Vagina (tissue), 2 donors: ENCODE results near the gene IL19. TPM values are rescaled to one million over a fixed set of nuclear protein-coding genes. Genes with fewer than 3 reads are reported as not detected.

Experiments used
- DNase-seq, 2 donors: peaks; one replicate each; pipeline ENCODE4 v3.0.0-alpha.2; 2017; ENCODE audit errors: extremely low spot score in 2 of 2
- H3K27ac ChIP-seq: fragments of 200-600 bp; sonication (generic); one replicate; pipeline ENCODE4 v1.5.1; 2019
- H3K27me3 ChIP-seq: fragments of 200-600 bp; sonication (generic); one replicate; pipeline ENCODE4 v1.5.1; 2019
- H3K36me3 ChIP-seq, 2 donors: fragments of 200-600 bp; sonication (generic); one replicate each; pipeline ENCODE4 v1.5.1; 2017 to 2019
- H3K4me1 ChIP-seq: fragments of 200-600 bp; sonication (generic); one replicate; pipeline ENCODE4 v1.5.1; 2019
- H3K4me3 ChIP-seq, 2 donors: fragments of 200-600 bp; sonication (generic); 1 replicate in 1 of 2; 2 replicates in 1 of 2; pipeline ENCODE4 v1.5.1; 2016 to 2019
- H3K9me3 ChIP-seq: fragments of 200-600 bp; sonication (generic); one replicate; pipeline ENCODE4 v1.5.1; 2019
- POLR2A ChIP-seq, 2 donors: fragments of 450-650 bp; IDR thresholded peaks; one replicate each; pipeline ENCODE4 v1.6.1; 2017; ENCODE audit warnings: antibody characterized with exemption in 2 of 2, mild to moderate bottlenecking in 2 of 2, moderate library complexity in 2 of 2
- POLR2AphosphoS5 ChIP-seq, 2 donors: sonication (generic); formaldehyde crosslinking; IDR thresholded peaks; one replicate each; pipeline ENCODE4 v1.9.0; 2017; ENCODE audit warnings: antibody characterized with exemption in 2 of 2, mild to moderate bottlenecking in 2 of 2, low read depth in 1 of 2; ENCODE audit not compliant: insufficient read depth in 1 of 2
- intact Hi-C: fragments of 100-400 bp; cut with DNase I; formaldehyde crosslinking; loops from one replicate; pipeline ENCODE4 v1.15.1; 2023
- total RNA-seq: library from RNA; depleted of rRNA; stranded (reverse); fragments of >200 nt; gene quantifications from one replicate; pipeline ENCODE4 v1.2.3, GENCODE V29; 2016
- TF ChIP-seq, protein P1 (sequence below), 3 experiments: fragments of 450-650 bp in 2 of 3; fragments of 200-600 bp in 1 of 3; sonication (generic) in 1 of 3; IDR thresholded peaks; one replicate each; pipeline ENCODE4 v1.5.1; 2017 to 2019; ENCODE audit warnings: antibody characterized with exemption in 3 of 3, mild to moderate bottlenecking in 2 of 3, moderate library complexity in 2 of 3

The IL19 gene
- total RNA-seq, 1 donor from 2014 or later: not detected

GRCh38 chr1:206867716-206868115 is 97.1 kb downstream of the IL19 start:
- Histone ChIP-seq H3K4me3 (no peak overlapping the region), H3K27ac (no peak overlapping the region), H3K4me1 (no peaks in the 10 kb centered on the region), H3K36me3 (no peaks in the 10 kb centered on the region), H3K9me3 (no peaks in the 10 kb centered on the region), H3K27me3 (no peaks in the 10 kb centered on the region)
- intact Hi-C loops: no loop called here
- DNase-seq: no peak
- TF ChIP-seq, protein P1, sequence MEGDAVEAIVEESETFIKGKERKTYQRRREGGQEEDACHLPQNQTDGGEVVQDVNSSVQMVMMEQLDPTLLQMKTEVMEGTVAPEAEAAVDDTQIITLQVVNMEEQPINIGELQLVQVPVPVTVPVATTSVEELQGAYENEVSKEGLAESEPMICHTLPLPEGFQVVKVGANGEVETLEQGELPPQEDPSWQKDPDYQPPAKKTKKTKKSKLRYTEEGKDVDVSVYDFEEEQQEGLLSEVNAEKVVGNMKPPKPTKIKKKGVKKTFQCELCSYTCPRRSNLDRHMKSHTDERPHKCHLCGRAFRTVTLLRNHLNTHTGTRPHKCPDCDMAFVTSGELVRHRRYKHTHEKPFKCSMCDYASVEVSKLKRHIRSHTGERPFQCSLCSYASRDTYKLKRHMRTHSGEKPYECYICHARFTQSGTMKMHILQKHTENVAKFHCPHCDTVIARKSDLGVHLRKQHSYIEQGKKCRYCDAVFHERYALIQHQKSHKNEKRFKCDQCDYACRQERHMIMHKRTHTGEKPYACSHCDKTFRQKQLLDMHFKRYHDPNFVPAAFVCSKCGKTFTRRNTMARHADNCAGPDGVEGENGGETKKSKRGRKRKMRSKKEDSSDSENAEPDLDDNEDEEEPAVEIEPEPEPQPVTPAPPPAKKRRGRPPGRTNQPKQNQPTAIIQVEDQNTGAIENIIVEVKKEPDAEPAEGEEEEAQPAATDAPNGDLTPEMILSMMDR (IDR thresholded peaks at IDR 0.05): no peak
- TF ChIP-seq POLR2AphosphoS5 (IDR thresholded peaks at IDR 0.05; ENCODE audit: insufficient read depth in 1 of 2, low read depth in 1 of 2): no peak
- no peak for TF ChIP-seq POLR2A (IDR thresholded peaks at IDR 0.05)

- no peak overlapping the region for H3K4me3 ChIP-seq
These were observed 97.7 kb downstream of the IL19 start for GRCh38 chr1:206868264-206868663.

GRCh38 chr1:206872139-206872538 is 101.6 kb downstream of the IL19 start:
- no peaks in the 10 kb centered on the region for H3K27me3 ChIP-seq
- intact Hi-C loops: no loop called here
- H3K36me3 ChIP-seq: no peaks in the 10 kb centered on the region
- no peak for DNase-seq
- no peaks in the 10 kb centered on the region for H3K4me1 ChIP-seq
- no peak overlapping the region for H3K27ac ChIP-seq
- TF ChIP-seq, protein P1 (IDR thresholded peaks at IDR 0.05): no peak
- TF ChIP-seq POLR2AphosphoS5 (IDR thresholded peaks at IDR 0.05; ENCODE audit: insufficient read depth in 1 of 2, low read depth in 1 of 2): no peak
- no peak for TF ChIP-seq POLR2A (IDR thresholded peaks at IDR 0.05)
- H3K4me3 ChIP-seq: no peak overlapping the region
- peaks cover 9% of the 10 kb centered on the region for H3K9me3 ChIP-seq

More at GRCh38 chr1:206868264-206868663, 97.7 kb downstream of the IL19 start:
- no peak for DNase-seq
- intact Hi-C loops: no loop called here
- Histone ChIP-seq H3K36me3 (no peaks in the 10 kb centered on the region), H3K27ac (no peak overlapping the region), H3K9me3 (no peaks in the 10 kb centered on the region), H3K27me3 (no peaks in the 10 kb centered on the region), H3K4me1 (no peaks in the 10 kb centered on the region)
- TF ChIP-seq POLR2A (IDR thresholded peaks at IDR 0.05) (no peak), POLR2AphosphoS5 (IDR thresholded peaks at IDR 0.05; ENCODE audit: insufficient read depth in 1 of 2, low read depth in 1 of 2) (no peak)
- TF ChIP-seq, protein P1 (IDR thresholded peaks at IDR 0.05): no peak

- Histone ChIP-seq H3K4me1 (no peaks in the 10 kb centered on the region), H3K9me3 (peaks cover 9% of the 10 kb centered on the region), H3K27ac (no peak overlapping the region), H3K36me3 (no peaks in the 10 kb centered on the region), H3K4me3 (no peak overlapping the region), H3K27me3 (no peaks in the 10 kb centered on the region)
- no peak for DNase-seq
- no peak for TF ChIP-seq POLR2AphosphoS5 (IDR thresholded peaks at IDR 0.05; ENCODE audit: insufficient read depth in 1 of 2, low read depth in 1 of 2)
- TF ChIP-seq, protein P1 (IDR thresholded peaks at IDR 0.05): no peak
- TF ChIP-seq POLR2A (IDR thresholded peaks at IDR 0.05): no peak
- intact Hi-C loops: no loop called here
These were observed 103.1 kb downstream of the IL19 start for GRCh38 chr1:206873603-206874188.

DNA sequence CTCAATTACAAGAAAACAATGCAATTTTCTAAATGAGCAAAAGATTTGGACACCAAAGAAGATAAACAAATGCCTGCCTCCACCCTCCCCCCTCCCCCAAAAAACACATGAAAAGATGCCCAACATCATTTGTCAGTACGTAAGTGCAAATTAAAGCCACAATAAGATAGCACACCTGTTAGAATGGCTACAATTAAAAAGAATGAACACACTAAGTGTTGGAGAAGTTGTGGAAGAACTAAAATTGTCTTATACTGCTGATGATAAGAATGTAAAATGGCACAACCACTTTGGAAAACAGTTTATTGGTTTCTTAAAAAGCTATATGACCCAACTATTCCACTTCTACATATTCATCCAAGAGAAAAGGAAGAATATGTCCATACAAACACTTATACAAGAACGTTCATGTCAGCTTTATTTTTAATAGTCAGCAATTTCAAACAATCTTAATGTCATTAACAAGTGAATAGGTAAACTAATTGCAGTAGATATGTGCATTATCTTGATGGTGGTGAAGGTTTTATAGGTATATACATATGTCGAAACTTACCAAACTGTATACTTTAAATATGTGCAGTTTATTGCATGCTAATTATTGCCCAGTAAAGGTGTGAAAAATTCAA is 105.3 kb downstream of the IL19 start:
- Histone ChIP-seq H3K27ac (no peak overlapping the region), H3K9me3 (peaks cover 9% of the 10 kb centered on the region), H3K36me3 (no peaks in the 10 kb centered on the region), H3K27me3 (no peaks in the 10 kb centered on the region), H3K4me1 (no peaks in the 10 kb centered on the region), H3K4me3 (no peak overlapping the region)
- no peak for TF ChIP-seq POLR2AphosphoS5 (IDR thresholded peaks at IDR 0.05; ENCODE audit: insufficient read depth in 1 of 2, low read depth in 1 of 2)
- TF ChIP-seq POLR2A (IDR thresholded peaks at IDR 0.05): no peak
- TF ChIP-seq, protein P1 (IDR thresholded peaks at IDR 0.05): no peak
- intact Hi-C loops: no loop called here
- DNase-seq: no peak
